Activated CD8-positive, alpha-beta memory T cell treated with anti-CD3 and anti-CD28 coated beads, Interleukin-2, amount 50 U/mL, for 24 hours (primary cell): ENCODE results near the gene PLCD3.

ENCODE experiments used
- DNase-seq: peaks from one replicate; pipeline ENCODE4 v3.0.0-alpha.2; 2020; ENCODE audit errors: extremely low read depth

PLCD3 gene

GRCh38 chr17:45070001-45070400 is 62.3 kb downstream of the PLCD3 start:
- no peak for DNase-seq

- DNase-seq: no peak
Observed at GRCh38 chr17:45067637-45068036, 64.7 kb downstream of the PLCD3 start.

- DNase-seq: no peak
Observed at GRCh38 chr17:45063198-45063597, 69.1 kb downstream of the PLCD3 start.

- DNase-seq: no peak
Observed at GRCh38 chr17:45061606-45062205, 70.6 kb downstream of the PLCD3 start.

- peak; percentile 95 for DNase-seq
Observed at GRCh38 chr17:45060797-45061605, 71.3 kb downstream of the PLCD3 start, which contains the start of gene NMT1. NMT1 (plus strand) TSS chr17:45061317; CDS start chr17:45061330, 13 bp downstream.

- no peak for DNase-seq
Observed at GRCh38 chr17:45060382-45060796, 71.9 kb downstream of the PLCD3 start.
